Measurements from ENCODE around the gene NCAN. TPM values are rescaled to one million over a fixed set of nuclear protein-coding genes. Genes with fewer than 3 reads are reported as not detected.

The NCAN gene
- total and polyA plus RNA-seq, 9 of the 15 experiments (the other 6 are each of a cell fraction or from before 2014, with no cell fraction given): 0.04 TPM; not detected in 8

GRCh38 chr19:19203012-19203856 is 8.5 kb upstream of the NCAN start, which contains the start of gene NR2C2AP (continued):
- TF ChIP-seq ZNF347 (CRISPR knock-in tag; IDR thresholded peaks at IDR 0.05; ENCODE audit: low read depth): no peak
- TF ChIP-seq HNRNPK (IDR thresholded peaks at IDR 0.05; ENCODE audit: low read depth, low read length, poor library complexity, severe bottlenecking): no peak
- TF ChIP-seq CTCF (IDR thresholded peaks at IDR 0.05 in 2 of 3, conservative IDR thresholded peaks at IDR 0.05 in 1 of 3; ENCODE audit: insufficient read depth in 2 of 3, low read depth in 1 of 3, low read length in 3 of 3): no peak
- TF ChIP-seq MTA1 (IDR thresholded peaks at IDR 0.05; ENCODE audit: borderline replicate concordance): no peak
- TF ChIP-seq RBM14 (IDR thresholded peaks at IDR 0.05; ENCODE audit: borderline replicate concordance, insufficient read depth, low read depth, low read length): no peak
- TF ChIP-seq CC2D1A (IDR thresholded peaks at IDR 0.05): 0 out of 2 replicates have a peak, but pooled peaks have one; percentile 21
- peak; percentile 37 for TF ChIP-seq PHF20 (IDR thresholded peaks at IDR 0.05; ENCODE audit: partially characterized antibody)
- TF ChIP-seq TSC22D4 (tag; IDR thresholded peaks at IDR 0.05): no peak
- TF ChIP-seq ZNF511 (CRISPR knock-in tag; IDR thresholded peaks at IDR 0.05): 0 out of 2 replicates have a peak, but pooled peaks have one; percentile 45
- no peak for TF ChIP-seq PBX2 (CRISPR knock-in tag; IDR thresholded peaks at IDR 0.05; ENCODE audit: low read depth)
- no peak for TF ChIP-seq PBX2 (tag; conservative IDR thresholded peaks at IDR 0.05; ENCODE audit: low read depth)
- TF ChIP-seq KDM1A (IDR thresholded peaks at IDR 0.05): peak; percentile 72 to 79
- TF ChIP-seq ZFP91 (CRISPR knock-in tag; IDR thresholded peaks at IDR 0.05): peak; percentile 96

All from K562 (cell line).